ENCODE measurements around the gene ASCC1.

- TF ChIP-seq CTCF (conservative IDR thresholded peaks at IDR 0.05 in 1 of 2, IDR thresholded peaks at IDR 0.05 in 1 of 2; ENCODE audit: low read depth in 1 of 2, low read length in 2 of 2): no peak
- no peak for TF ChIP-seq EZH2 (IDR thresholded peaks at IDR 0.05; ENCODE audit: low read length, missing control alignments)
Measured at GRCh38 chr10:72158176-72158575, 57.9 kb downstream of the ASCC1 start.
